ENCODE results near the gene TMEM248.
A peak's percentile ranks its signal among the peaks of the same experiment; 100 is the strongest.
"Not testable (repeated sequence)": the region's sequence is repeated elsewhere in the genome, so short reads cannot be mapped to it uniquely, and the experiment has no call there.

TMEM248 gene

DNA sequence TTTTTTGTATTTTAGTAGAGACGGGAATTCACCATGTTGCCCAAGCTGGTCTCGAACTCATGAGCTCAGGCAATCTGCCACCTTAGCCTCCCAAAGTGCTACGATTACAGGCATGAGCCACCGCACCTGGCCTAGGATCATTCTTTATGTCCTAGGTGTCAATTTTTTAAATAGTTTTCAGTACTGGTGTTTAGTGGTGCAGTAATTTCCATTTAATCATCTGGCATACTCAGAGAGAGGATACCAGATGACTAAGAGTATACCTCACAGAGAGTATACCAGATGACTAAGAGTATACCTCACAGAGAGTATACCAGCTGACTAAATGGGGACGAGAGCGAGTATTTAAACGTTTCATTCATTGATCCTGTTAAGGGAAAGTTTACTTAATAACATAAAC is 37.3 kb upstream of the TMEM248 start:
- Histone ChIP-seq H3K27me3 (ENCODE audit: insufficient read depth, low read depth, severe bottlenecking) (no peaks in the 10 kb centered on the region), H3K27ac (no peak overlapping the region)
- TF ChIP-seq, protein P1, sequence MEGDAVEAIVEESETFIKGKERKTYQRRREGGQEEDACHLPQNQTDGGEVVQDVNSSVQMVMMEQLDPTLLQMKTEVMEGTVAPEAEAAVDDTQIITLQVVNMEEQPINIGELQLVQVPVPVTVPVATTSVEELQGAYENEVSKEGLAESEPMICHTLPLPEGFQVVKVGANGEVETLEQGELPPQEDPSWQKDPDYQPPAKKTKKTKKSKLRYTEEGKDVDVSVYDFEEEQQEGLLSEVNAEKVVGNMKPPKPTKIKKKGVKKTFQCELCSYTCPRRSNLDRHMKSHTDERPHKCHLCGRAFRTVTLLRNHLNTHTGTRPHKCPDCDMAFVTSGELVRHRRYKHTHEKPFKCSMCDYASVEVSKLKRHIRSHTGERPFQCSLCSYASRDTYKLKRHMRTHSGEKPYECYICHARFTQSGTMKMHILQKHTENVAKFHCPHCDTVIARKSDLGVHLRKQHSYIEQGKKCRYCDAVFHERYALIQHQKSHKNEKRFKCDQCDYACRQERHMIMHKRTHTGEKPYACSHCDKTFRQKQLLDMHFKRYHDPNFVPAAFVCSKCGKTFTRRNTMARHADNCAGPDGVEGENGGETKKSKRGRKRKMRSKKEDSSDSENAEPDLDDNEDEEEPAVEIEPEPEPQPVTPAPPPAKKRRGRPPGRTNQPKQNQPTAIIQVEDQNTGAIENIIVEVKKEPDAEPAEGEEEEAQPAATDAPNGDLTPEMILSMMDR (IDR thresholded peaks at IDR 0.05; ENCODE audit: low read depth, low read length): no peak

DNA sequence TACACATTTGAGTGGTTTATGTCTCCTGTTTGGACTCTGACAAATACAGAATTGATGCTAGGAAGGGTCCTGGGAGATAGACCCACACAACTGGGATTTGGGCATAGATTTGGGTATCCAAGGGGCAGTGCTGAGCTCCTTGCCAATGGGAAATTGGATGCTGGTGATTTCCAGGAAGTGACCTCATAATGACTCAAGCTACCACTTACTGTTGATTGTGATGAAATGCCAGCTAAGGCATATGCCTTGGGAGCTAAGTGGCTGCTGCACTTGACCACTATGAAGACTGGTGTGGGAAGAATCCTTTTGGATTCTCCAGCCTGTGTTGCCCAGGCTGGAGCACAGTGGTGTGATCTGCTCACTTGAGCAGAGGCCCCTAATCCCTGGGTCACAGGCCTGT is 36.5 kb upstream of the TMEM248 start:
- not testable (repeated sequence) for H3K9me3 ChIP-seq (ENCODE audit: severe bottlenecking); H3K36me3 ChIP-seq; H3K27ac ChIP-seq; H3K27me3 ChIP-seq (ENCODE audit: insufficient read depth, low read depth, severe bottlenecking); H3K4me3 ChIP-seq (ENCODE audit: low read depth, low read length); DNase-seq

More for the DNA sequence above, 37.3 kb upstream of the TMEM248 start:
- no peak overlapping the region for H3K4me3 ChIP-seq (ENCODE audit: low read depth, low read length)
- DNase-seq: no peak
- H3K9me3 ChIP-seq (ENCODE audit: severe bottlenecking): no peaks in the 10 kb centered on the region
- no peaks in the 10 kb centered on the region for H3K36me3 ChIP-seq

DNA sequence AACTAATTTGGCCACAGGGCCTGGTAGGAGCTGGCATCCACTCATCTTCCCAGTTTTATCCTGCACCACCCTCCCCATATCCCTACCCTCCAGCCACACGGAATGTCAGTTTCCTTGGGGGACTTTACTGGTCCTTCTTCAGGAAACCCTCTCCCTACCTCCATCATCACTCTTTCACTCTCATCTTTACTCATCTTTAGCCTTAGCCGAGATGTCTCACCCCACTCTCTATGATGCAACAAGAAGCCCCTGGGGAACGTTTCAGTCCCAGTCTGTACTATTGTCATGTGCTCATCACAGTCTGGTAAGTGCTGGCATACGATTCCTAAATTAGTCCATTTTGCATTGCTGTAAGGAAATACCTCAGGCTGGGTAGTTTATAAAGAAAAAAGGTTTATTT is 34.9 kb upstream of the TMEM248 start:
- Histone ChIP-seq H3K27me3 (ENCODE audit: insufficient read depth, low read depth, severe bottlenecking) (no peaks in the 10 kb centered on the region), H3K27ac (no peak overlapping the region), H3K9me3 (ENCODE audit: severe bottlenecking) (no peaks in the 10 kb centered on the region), H3K4me3 (ENCODE audit: low read depth, low read length) (no peak overlapping the region), H3K36me3 (no peaks in the 10 kb centered on the region)
- TF ChIP-seq, protein P1 (IDR thresholded peaks at IDR 0.05; ENCODE audit: low read depth, low read length): no peak
- no peak for DNase-seq

- not testable (repeated sequence) for DNase-seq; H3K4me3 ChIP-seq (ENCODE audit: low read depth, low read length); H3K27me3 ChIP-seq (ENCODE audit: insufficient read depth, low read depth, severe bottlenecking); H3K27ac ChIP-seq; H3K36me3 ChIP-seq; H3K9me3 ChIP-seq (ENCODE audit: severe bottlenecking)
Measured at GRCh38 chr7:66888223-66888622, 32.8 kb upstream of the TMEM248 start.

GRCh38 chr7:66894463-66895080 is 26.5 kb upstream of the TMEM248 start:
- no peak for DNase-seq
- TF ChIP-seq, protein P1 (IDR thresholded peaks at IDR 0.05; ENCODE audit: low read depth, low read length): peak; percentile 30; the same call in 1 of the 2 replicates
- no peaks in the 10 kb centered on the region for H3K27me3 ChIP-seq (ENCODE audit: insufficient read depth, low read depth, severe bottlenecking)

DNA sequence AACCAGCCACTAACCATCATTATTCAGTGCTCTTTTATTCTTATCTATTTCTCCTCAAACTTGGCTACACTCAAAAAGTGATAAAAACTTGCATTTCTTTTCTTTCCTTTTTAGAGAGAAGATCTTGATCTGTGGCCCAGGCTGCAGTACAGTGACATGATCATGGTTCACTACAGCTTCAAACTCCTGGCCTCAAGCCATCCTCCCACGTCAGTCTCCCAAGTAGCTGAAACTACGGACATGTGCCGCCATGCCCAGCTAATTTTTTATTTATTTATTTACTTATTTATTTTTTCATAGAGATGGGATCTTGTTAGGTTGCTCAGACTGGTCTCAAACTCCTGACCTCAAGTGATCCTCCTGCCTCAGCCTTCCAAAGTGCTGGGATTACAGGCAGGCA is 24.6 kb upstream of the TMEM248 start:
- no peaks in the 10 kb centered on the region for H3K27me3 ChIP-seq (ENCODE audit: insufficient read depth, low read depth, severe bottlenecking)
- no peaks in the 10 kb centered on the region for H3K9me3 ChIP-seq (ENCODE audit: severe bottlenecking)
- no peak for DNase-seq
- H3K27ac ChIP-seq: no peak overlapping the region
- no peak overlapping the region for H3K4me3 ChIP-seq (ENCODE audit: low read depth, low read length)
- TF ChIP-seq, protein P1 (IDR thresholded peaks at IDR 0.05; ENCODE audit: low read depth, low read length): no peak
- no peaks in the 10 kb centered on the region for H3K36me3 ChIP-seq

More at GRCh38 chr7:66894463-66895080, 26.5 kb upstream of the TMEM248 start:
- Histone ChIP-seq H3K4me3 (ENCODE audit: low read depth, low read length) (no peak overlapping the region), H3K9me3 (ENCODE audit: severe bottlenecking) (no peaks in the 10 kb centered on the region), H3K36me3 (no peaks in the 10 kb centered on the region), H3K27ac (no peak overlapping the region)

Data from WERI-Rb-1 (cell line).